Frontal cortex (tissue), 4 donors: Measurements from ENCODE around the gene ZBP1. TPM values are rescaled to one million over a fixed set of nuclear protein-coding genes. Genes with fewer than 3 reads are reported as not detected.

Experiments
- DNase-seq, 2 donors: peaks; one replicate each; pipeline ENCODE4 v3.0.0; 2012; ENCODE audit warnings: low spot score in 2 of 2
- FAIRE-seq: peaks from 2 replicates; lab custom pipeline; 2012; peaks lifted over from hg19 to GRCh38; lab: Jason Lieb, UNC
- total RNA-seq: library from RNA; depleted of rRNA; stranded (reverse); fragments of >200 nt; gene quantifications from one replicate; pipeline ENCODE4 v1.2.3, GENCODE V29; 2014
- donor health status: control.
- donor health status: control.
- donor health status: control.

ZBP1 gene
- total RNA-seq, 1 donor from 2014 or later = not detected

DNA sequence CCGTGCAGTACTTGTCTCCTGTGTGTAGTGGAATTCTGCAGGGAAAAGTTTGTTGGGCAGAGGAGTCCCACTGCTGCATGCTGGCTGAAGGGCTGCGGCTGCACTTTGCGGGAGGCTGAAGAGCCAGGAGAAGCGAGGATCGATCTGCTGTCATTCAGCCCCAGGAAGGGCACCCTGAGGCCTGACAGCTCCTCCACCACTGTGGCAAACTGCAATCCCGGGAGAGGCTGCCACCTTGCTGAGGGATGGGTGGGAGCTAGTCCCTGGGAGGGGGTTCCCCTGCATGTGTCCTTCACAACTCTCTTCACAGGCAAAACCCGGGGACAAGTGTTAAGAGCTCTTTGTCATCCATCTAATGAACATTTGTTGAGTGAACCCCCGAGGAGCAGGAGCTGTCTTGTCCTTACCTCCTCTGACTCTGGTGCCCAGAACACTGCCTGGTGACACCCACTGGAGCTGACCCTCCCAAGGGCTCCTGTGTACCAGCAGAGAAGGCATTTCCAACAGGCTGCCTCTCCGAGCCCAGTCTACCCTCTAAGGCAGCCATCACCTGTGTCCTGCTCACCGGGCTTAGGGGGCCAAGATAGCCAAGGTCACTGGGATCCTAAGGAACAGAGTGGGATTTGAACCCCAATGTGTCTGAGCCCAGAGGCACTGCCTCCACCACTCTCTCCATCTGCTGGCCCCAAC, 41.6 kb downstream of the ZBP1 start:
- no peak for DNase-seq
- FAIRE-seq = no peak

DNA sequence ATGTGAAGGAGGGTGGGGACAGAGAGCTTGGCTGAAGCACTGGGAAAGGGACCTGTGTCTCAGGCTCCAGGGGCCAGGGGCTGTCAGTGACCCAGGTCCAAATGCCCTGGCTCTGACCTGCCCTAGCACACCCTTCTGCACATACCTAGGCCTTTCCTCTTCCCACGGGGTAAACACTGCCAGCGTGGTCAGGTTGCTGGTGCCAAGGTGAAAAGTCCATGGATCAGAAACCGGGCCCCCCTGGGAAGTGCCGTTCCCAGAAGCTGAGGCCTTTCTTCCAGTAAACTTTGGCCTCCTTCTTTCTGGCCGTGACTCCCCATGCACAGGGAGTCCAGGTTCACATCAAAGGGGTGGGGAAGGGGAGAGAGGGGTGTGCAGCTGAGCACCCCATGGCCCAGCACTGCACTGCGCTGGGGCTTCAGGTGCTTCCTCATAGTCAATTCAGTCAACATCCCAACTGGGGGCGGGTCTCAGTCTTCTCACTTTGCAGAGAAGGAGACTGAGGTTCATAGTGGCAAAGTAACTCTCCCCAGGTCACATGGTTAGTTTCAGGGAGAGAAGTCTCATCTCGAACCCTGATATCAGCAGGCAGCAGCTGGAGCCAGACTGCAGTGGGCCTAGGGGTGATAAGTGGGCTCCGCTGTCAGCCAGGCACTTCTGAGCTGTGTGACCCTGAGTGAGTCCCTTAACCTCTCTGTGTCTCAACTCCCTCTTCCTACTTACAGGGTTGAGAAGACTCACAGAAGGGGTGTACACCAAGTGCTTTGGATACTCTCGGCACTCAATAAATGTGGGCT, 42.3 kb downstream of the ZBP1 start:
- DNase-seq = no peak
- no peak for FAIRE-seq

DNA sequence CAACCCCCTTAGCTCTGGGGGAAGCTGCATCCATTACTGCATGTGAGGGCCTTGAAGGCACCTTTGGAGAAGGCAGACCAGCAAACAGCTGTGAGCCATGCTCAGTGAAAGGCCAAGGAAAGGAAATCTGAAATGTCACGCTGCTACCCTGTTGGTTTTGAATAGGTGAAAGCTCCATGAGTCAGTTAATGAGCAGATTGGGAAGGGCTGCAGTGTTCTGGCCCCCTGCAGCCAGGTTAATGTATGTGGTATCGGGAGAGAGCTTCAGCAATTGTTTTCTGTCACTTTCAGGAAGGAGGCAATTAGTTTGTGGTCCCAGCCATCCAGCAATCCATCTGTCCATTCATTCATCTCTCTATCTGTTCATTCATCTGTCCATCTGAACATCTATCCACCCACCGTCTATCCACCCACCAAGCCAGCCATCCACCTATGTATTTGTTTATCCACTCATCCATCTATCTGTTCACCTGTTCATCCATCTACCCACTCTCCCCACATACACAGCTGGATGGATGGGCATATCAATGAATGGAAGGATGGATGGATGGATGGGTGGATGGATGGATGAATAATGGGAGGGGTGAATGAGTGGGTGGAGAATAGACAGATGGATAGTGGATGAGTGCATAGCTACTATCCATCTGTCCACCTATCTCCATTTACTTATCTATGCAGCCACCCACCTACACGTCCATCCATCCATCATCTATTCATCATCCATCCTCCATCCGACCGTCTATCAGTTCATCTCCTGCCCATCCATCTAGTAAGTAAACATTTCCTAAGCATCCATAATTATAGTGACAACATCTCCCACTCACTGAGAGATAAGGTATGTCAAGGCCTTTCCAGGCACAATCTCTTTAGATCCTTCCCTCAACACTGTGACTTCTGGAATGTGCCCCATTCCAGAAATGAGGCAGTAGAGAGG, 43.3 kb downstream of the ZBP1 start:
- FAIRE-seq (no peak), DNase-seq (no peak)

DNA sequence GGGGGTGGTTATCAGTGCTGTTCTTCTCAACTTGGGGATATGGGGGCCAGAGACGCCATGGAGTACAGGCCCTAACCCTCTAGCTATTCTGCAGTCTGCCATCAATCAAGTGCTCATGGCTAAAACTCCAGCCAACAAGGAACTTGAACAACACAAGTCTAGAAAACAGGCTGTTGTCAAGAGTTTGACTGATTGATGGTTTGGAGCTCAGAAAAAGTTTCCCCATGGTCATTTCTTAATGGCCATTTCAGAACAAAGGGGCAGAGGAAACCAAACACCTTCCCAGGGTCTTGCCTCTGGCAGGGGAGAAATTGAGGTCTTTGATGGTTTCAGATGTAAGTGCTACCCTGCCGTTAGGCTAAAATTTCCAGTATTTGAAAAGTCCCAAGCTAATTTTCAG, 44.2 kb downstream of the ZBP1 start:
- FAIRE-seq (no peak), DNase-seq (no peak)

DNA sequence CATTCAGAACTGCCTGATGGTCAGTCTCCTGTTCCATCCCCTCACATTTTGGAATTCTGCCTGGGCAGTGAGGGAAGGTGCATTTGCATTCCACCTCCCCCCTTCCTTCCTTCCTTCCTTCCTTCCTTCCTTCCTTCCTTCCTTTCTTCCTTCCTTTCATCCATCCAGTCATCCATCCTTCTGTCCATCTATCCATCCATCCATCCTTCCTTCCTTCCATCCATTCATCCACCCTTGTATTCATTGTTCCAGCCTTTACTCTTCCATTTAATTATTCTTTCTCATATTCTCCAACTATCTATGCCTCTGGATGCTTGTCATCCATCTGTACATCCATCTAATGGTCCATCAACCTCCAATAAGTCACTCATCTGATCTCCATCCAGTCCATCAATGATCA, 45.3 kb downstream of the ZBP1 start:
- no peak for FAIRE-seq

DNA sequence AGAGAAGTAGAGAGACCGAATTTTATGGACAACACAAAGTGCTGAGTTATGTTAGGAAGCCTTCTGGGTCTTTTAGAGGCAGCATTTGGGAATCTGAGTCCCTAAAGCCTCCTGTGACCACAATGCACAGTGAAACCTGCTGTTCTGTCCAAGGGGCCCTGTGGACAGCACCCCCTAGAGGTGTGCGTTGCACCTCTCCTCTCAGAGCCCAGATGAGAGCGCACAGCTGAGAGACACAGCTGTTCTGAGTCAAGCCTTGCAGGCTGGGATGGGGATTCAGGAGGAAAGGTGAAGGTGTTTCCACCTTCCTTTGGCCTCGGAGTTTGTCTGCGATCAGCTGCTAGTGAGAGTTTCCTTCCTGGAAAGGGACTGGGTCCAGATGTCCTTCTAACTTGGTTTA, 46.3 kb downstream of the ZBP1 start:
- FAIRE-seq (no peak), DNase-seq (no peak)

More for the DNA sequence above, 45.3 kb downstream of the ZBP1 start:
- no peak for DNase-seq

DNA sequence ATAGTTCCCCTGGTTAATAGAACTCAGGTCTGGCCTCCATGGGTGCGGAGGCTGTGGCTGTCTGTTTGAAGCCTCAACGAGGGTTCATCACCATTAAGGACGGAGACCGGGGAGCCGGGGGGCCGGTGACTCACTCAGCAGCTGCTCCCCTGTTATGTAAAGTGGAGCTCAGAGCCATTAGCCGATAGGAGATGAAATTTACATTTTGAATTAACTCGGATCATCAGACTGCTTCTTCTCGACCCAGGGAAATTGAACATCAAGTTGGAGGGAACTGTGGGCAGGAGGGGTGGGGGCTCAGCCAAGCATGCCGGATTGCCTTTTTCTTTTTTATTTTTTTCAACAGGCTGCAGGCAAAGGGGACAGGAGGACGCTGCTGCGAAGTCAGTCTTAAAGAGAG, 47.0 kb downstream of the ZBP1 start:
- DNase-seq (no peak), FAIRE-seq (no peak)

DNA sequence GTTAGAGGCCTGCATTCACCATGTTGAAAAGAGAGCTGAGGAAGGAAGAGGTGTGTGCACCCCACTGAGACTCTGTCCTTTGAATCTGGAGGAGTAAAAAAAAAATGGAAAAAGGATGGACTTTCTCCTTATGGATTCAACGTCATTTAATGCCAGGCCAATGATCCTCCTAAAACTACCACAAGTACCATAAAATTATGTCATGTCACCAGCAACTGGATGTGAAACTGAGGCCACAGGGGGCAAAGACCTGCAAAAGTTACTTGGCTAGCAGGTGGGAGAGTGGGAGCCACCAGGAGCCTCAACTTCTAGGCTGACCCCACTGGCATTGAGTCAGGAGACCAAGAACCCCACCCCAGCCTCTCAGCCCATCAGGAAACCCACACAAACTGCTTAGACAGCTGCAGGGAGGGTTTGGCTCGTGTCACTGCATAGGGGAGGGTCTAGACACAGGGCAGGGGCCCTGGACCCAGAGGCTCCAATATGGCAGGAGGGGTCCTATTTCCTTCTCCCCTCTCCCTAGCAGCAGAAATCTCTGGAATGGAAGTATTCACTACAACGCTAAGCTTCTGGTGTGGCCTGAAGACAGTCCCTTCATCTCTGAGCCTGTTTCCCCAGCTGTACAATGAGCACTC, 48.3 kb downstream of the ZBP1 start:
- FAIRE-seq = no peak
- no peak for DNase-seq

DNA sequence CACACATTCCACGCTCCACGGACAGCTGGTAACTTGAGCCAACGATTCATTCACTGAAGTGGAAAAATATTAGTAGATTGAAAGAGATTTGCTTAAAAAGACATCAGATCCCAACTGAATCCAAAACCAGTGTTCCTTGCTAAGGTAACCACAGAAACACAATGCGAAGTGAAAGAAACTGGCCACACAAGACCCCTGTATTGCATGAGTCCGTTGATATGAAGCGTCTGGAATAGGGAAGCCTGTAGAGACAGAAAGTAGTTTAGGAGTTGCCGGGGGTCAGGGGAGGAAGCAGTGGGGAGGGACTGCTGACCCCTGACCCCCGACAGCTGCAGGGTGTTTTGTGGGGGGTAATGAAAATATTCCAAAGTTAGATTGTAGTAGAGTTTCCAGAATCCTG, 49.3 kb downstream of the ZBP1 start:
- no peak for DNase-seq

DNA sequence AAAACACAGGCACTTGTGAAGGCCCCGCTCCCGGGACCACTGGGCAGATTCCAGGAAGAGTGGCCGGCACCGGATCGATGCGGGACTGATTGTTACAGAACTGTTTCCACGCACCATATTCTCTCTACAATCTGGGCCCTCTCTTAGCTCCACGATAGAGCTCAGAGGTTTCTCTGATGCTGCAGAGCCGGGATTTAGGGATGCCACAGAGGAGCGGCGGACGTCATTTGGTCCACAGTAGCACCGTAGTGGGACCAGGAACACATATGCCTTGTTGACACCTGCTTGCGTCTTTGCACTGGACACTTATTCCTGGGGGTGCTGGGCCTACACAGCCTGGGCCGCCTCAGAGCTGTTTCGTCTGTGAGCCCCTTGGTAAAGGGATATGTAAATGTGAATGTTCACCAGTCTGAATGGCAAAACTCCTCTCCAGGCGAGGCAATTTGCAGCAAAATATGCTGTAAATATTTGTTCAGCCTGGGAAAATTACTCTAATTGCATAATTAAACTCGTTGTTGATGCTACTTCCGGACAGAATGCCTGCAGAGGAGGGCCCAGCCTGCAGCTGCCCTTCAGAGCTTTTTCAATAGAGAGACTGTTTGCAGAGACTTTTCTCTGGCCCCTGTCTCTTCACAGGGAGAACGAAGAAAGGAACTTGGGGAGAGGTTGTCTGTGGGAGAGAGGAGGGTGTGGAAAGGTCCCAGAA, 49.9 kb downstream of the ZBP1 start:
- DNase-seq (no peak), FAIRE-seq (no peak)

More for the DNA sequence above, 49.3 kb downstream of the ZBP1 start:
- FAIRE-seq = no peak

DNA sequence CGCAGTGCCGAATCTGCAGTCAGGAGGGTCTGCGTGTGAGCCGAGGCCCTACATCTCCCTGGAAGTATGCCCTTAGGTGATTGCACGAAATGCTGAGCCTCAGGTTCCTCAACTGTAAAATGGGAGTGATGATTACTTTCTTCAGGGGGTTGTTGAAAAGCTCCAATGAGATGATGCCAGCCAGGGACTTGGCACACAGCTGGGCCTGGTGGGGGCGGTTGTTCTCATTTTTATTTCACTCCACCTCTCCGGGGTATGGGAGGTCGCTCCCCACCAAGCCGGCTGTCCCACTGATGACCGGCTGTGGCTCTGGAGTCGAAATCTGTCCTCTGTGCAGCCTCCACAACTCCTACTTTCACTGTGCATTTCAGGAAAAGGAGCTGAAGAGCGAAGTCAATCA, 51.3 kb downstream of the ZBP1 start:
- FAIRE-seq (no peak), DNase-seq (no peak)

DNA sequence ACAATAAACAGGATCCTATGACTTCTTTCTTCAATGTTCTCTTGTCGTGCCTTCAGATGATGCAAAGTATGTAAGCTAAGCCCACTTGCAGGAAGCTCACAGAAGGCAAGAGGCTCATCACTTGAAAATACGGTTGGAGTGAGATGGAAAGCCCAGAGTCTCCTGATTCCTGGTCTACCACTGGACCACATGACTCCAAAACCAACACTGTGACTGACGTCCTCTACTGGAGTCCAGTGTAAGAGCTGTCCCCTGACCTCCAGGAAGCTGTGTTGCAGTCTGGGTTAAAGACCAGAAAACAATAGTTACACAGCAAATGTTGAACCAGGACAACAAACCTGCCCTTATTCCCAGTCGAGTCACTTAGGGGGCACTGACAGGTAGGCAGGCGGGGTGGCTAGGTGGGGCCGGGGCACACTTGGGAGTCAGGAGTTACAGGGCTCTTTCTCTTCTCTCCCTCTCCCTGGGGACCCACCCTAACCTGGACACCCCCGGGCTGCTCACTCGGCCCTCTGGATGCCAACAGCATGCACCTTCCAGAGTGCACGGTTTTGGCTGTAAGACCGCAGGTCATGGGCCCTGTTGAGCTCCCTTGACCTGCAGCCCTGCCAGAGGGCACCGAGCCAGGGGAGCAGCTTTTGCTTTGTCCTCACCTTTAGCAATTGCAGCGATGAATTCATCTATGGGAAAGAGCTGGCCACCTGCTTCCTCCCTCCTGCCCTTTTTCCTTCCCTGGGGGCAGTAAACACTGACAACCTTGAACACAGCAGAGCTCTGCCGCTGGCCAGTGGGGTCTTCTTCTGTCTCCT, 51.9 kb downstream of the ZBP1 start:
- no peak for FAIRE-seq
- no peak for DNase-seq

DNA sequence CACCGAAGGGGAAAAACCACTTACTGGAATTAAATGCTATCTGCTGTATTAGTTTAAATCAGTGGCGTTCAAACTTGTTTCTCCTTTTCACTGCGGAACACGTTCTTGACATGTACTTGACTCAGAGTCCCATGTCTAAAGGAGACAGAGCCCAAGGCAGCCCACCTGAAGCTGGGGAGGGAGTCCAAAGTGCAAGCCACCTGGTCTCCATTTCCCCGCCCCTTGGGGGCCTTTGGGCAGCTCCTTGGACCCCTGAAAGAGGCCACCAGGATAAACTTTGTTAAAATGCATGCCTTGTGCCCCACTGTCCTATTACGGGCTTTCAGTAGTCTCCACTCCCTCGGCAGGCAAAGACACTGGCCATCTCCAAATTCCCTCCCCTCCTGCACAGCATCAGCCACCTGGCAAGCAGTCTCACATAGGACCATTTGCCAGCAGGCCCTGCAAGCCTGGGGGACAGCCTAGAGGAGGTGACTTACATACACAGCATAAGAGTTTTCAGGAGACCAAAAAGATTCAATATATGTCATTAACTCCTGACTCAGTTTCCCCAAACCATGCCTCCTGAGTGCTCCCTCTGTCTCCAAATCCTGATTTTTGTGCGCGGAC, 52.7 kb downstream of the ZBP1 start:
- FAIRE-seq = no peak
- no peak for DNase-seq

DNA sequence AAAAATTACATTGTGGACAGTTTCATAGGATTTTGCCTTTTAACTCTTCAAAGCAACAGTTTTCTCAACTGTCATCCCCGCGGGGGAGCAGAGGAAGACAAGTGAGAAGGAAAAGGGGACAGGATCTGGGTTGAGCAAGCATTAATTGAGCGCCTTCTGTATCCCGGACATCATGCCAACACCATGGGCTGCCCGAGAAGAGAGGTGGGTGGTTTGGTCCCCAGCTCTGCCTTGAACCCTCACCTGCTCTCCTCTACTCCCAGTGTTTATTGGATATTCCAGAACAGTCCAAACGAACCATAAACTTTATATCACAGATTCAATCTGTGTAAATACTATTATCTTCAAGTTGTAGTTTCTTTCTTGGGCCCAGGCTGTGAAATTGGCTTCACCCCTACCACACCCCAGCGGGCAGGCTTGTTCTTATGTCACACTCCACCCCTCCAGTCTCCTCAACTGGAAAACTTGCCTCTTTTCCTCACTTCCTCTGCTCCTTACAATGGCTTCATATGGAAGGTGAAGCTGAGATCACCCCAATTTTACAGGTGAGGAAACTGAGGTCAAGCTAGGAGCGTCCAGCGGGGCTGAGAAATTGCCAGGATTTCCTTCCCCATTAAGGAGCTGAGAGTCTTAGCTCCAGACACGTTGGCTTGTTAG, 53.3 kb downstream of the ZBP1 start:
- DNase-seq = no peak
- no peak for FAIRE-seq

DNA sequence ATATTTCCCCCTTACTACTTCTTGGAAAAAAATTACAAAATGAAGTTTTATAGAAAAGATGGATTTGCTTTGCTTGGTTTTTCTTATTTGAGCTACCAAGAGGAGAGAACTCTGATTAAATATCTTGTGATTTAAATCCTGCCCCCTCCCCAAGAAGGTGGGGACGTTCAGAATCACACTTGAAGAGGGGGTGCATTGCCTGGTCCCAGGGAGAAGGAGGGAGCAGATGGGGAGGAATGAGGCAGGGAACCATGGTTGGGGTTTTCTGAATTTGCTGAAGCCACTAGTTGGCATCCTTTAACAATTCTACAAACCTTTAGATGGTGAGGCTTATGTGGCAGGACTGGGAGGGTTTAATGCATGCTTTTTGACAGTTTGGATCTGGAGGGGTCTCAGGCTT, 53.8 kb downstream of the ZBP1 start:
- DNase-seq = no peak

DNA sequence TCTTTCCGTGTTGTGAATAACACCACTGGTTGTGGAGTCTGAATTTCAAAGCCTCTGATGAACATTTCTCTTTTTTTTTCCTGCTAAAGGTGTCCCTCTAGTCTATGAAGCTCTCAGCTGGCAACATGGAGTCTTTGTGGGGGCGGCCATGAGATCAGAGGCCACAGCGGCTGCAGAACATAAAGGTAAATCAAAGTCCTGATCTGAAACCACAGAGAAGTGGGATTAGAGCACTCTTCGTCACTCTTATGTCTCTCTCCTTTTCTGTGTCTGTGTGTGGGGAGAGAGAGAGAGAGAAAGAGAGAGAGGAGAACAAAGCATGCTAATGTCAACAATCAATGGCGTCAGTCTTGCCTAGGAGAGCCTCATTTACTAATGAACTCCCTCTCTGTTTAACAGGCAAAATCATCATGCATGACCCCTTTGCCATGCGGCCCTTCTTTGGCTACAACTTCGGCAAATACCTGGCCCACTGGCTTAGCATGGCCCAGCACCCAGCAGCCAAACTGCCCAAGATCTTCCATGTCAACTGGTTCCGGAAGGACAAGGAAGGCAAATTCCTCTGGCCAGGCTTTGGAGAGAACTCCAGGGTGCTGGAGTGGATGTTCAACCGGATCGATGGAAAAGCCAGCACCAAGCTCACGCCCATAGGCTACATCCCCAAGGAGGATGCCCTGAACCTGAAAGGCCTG, 55.1 kb downstream of the ZBP1 start:
- DNase-seq (no peak), FAIRE-seq (no peak)

More for the DNA sequence above, 53.8 kb downstream of the ZBP1 start:
- no peak for FAIRE-seq

DNA sequence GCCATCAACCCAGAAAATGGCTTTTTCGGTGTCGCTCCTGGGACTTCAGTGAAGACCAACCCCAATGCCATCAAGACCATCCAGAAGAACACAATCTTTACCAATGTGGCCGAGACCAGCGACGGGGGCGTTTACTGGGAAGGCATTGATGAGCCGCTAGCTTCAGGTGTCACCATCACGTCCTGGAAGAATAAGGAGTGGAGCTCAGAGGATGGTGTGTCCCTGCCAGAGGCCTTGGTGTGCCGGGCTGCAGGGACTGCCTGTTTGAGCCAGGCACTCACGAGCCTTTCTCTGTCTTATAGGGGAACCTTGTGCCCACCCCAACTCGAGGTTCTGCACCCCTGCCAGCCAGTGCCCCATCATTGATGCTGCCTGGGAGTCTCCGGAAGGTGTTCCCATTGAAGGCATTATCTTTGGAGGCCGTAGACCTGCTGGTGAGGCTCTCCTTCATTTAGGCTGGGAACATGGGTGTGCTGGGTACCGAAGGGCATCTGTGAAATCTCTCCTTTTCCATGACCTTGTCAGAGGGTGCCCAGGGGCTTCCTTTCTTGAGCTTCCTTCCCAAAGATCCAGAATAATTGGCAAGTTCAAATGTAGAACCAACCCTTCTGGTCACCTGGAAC, 55.9 kb downstream of the ZBP1 start:
- FAIRE-seq (no peak), DNase-seq (no peak)
